Mesothelial cell of epicardium (in vitro differentiated cells): ENCODE data around the gene TSPAN18. TPM values are rescaled to one million over a fixed set of nuclear protein-coding genes. Genes with fewer than 3 reads are reported as not detected.

Experiments used
- DNase-seq, 2 experiments: peaks; one replicate each; pipeline ENCODE4 v3.0.0; 2021; ENCODE audit warnings: low spot score in 2 of 2; ENCODE audit not compliant: unreplicated experiment in 2 of 2
- H3K27ac Mint-ChIP-seq: 2 replicates; pipeline ENCODE4 v1.8.0; 2021; ENCODE audit warnings: mixed read lengths
- H3K27me3 Mint-ChIP-seq: 2 replicates; pipeline ENCODE4 v1.8.0; 2021; ENCODE audit warnings: low read depth, mixed read lengths
- H3K36me3 Mint-ChIP-seq: 2 replicates; pipeline ENCODE4 v1.8.0; 2021; ENCODE audit warnings: mixed read lengths
- H3K4me1 Mint-ChIP-seq: 2 replicates; pipeline ENCODE4 v1.8.0; 2021; ENCODE audit warnings: mixed read lengths
- H3K4me3 Mint-ChIP-seq: 2 replicates; pipeline ENCODE4 v1.8.0; 2021; ENCODE audit warnings: mild to moderate bottlenecking, moderate library complexity, mixed read lengths
- H3K9me3 Mint-ChIP-seq: 2 replicates; pipeline ENCODE4 v1.8.0; 2021; ENCODE audit warnings: mixed read lengths
- total RNA-seq: library from RNA; stranded (reverse); gene quantifications from 3 replicates; pipeline ENCODE4 v1.2.1, GENCODE V29; 2021
- TF ChIP-seq, protein P1 (sequence below): fragments of 200-600 bp; sonication (generic); IDR thresholded peaks from one replicate; pipeline ENCODE4 v1.5.0; 2021; ENCODE audit warnings: antibody characterized with exemption; ENCODE audit not compliant: unreplicated experiment

TSPAN18 gene
- total RNA-seq, 1 donor from 2014 or later, result 47.4 TPM

GRCh38 chr11:44860346-44860745, 133.6 kb downstream of the TSPAN18 start:
- Mint-ChIP-seq H3K4me1 (peaks cover 20% of the 10 kb centered on the region), H3K4me3 (no peak overlapping the region), H3K27ac (no peak overlapping the region), H3K27me3 (no peaks in the 10 kb centered on the region), H3K9me3 (no peaks in the 10 kb centered on the region), H3K36me3 (no peaks in the 10 kb centered on the region)
- DNase-seq, result no peak
- TF ChIP-seq, protein P1, sequence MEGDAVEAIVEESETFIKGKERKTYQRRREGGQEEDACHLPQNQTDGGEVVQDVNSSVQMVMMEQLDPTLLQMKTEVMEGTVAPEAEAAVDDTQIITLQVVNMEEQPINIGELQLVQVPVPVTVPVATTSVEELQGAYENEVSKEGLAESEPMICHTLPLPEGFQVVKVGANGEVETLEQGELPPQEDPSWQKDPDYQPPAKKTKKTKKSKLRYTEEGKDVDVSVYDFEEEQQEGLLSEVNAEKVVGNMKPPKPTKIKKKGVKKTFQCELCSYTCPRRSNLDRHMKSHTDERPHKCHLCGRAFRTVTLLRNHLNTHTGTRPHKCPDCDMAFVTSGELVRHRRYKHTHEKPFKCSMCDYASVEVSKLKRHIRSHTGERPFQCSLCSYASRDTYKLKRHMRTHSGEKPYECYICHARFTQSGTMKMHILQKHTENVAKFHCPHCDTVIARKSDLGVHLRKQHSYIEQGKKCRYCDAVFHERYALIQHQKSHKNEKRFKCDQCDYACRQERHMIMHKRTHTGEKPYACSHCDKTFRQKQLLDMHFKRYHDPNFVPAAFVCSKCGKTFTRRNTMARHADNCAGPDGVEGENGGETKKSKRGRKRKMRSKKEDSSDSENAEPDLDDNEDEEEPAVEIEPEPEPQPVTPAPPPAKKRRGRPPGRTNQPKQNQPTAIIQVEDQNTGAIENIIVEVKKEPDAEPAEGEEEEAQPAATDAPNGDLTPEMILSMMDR, result no peak

GRCh38 chr11:44861849-44862557, 135.2 kb downstream of the TSPAN18 start:
- TF ChIP-seq, protein P1, result no peak
- Mint-ChIP-seq H3K27me3 (no peaks in the 10 kb centered on the region), H3K4me3 (no peak overlapping the region), H3K9me3 (no peaks in the 10 kb centered on the region), H3K4me1 (peaks cover 20% of the 10 kb centered on the region), H3K27ac (peak overlapping the region; percentile 59), H3K36me3 (no peaks in the 10 kb centered on the region)
- DNase-seq, result peak in 1 of 2 experiments; percentile 71

GRCh38 chr11:44862558-44863101, 135.9 kb downstream of the TSPAN18 start:
- H3K27ac Mint-ChIP-seq, result peak overlapping the region; percentile 59
- DNase-seq, result no peak
- no peaks in the 10 kb centered on the region for H3K9me3 Mint-ChIP-seq
- H3K4me1 Mint-ChIP-seq, result peaks cover 20% of the 10 kb centered on the region
- H3K4me3 Mint-ChIP-seq, result no peak overlapping the region
- no peaks in the 10 kb centered on the region for H3K27me3 Mint-ChIP-seq
- TF ChIP-seq, protein P1, result no peak
- H3K36me3 Mint-ChIP-seq, result no peaks in the 10 kb centered on the region

GRCh38 chr11:44863231-44863630, 136.5 kb downstream of the TSPAN18 start:
- Mint-ChIP-seq H3K9me3 (no peaks in the 10 kb centered on the region), H3K36me3 (no peaks in the 10 kb centered on the region), H3K27ac (no peak overlapping the region), H3K4me1 (peaks cover 20% of the 10 kb centered on the region), H3K4me3 (no peak overlapping the region), H3K27me3 (no peaks in the 10 kb centered on the region)
- TF ChIP-seq, protein P1, result no peak
- no peak for DNase-seq

GRCh38 chr11:44865866-44866272, 139.1 kb downstream of the TSPAN18 start:
- Mint-ChIP-seq H3K4me3 (no peak overlapping the region), H3K27ac (no peak overlapping the region), H3K4me1 (peaks cover 32% of the 10 kb centered on the region), H3K9me3 (no peaks in the 10 kb centered on the region), H3K27me3 (no peaks in the 10 kb centered on the region), H3K36me3 (no peaks in the 10 kb centered on the region)
- TF ChIP-seq, protein P1, result no peak
- DNase-seq, result no peak
